GM12873 (cell line): Measurements from ENCODE around the gene IL23R.

Source experiments
- TF ChIP-seq, protein P1 (sequence below): IDR thresholded peaks from 2 replicates; pipeline ENCODE4 v1.5.1; 2012; ENCODE audit warnings: low read depth, mild to moderate bottlenecking, moderate library complexity, low read length, control low read depth; ENCODE audit not compliant: insufficient read depth; ENCODE audit errors: missing control alignments

IL23R gene

DNA sequence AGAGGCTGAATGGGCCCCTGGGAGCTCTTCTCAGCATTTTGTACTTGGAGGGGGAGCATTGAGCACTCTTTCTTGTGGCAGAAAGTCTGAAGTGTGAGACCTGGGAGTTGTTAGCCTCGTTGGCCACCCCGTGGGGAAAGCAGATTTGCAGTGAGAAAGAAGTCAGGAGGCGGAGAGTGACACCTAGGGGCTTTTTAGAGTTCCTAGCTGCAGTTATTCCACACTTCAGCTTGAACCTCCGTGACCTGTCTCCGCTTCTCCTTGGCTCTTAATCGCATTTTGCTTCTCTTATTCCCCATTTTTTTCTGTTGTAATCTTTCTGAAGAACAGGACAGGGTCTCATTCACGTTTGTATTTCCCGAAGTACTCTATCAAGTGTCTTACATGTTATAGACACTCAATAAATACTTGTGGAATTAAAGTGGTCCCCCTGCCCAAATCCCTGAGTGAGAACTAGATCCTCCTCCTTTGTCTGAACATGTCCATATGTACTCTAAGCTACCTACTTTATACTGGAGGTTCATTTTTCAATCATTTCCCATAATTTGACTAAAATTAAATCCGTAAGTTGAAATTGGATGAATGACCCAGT lies 17.0 kb upstream of the IL23R start:
- TF ChIP-seq, protein P1, sequence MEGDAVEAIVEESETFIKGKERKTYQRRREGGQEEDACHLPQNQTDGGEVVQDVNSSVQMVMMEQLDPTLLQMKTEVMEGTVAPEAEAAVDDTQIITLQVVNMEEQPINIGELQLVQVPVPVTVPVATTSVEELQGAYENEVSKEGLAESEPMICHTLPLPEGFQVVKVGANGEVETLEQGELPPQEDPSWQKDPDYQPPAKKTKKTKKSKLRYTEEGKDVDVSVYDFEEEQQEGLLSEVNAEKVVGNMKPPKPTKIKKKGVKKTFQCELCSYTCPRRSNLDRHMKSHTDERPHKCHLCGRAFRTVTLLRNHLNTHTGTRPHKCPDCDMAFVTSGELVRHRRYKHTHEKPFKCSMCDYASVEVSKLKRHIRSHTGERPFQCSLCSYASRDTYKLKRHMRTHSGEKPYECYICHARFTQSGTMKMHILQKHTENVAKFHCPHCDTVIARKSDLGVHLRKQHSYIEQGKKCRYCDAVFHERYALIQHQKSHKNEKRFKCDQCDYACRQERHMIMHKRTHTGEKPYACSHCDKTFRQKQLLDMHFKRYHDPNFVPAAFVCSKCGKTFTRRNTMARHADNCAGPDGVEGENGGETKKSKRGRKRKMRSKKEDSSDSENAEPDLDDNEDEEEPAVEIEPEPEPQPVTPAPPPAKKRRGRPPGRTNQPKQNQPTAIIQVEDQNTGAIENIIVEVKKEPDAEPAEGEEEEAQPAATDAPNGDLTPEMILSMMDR, result peak; percentile 84

DNA sequence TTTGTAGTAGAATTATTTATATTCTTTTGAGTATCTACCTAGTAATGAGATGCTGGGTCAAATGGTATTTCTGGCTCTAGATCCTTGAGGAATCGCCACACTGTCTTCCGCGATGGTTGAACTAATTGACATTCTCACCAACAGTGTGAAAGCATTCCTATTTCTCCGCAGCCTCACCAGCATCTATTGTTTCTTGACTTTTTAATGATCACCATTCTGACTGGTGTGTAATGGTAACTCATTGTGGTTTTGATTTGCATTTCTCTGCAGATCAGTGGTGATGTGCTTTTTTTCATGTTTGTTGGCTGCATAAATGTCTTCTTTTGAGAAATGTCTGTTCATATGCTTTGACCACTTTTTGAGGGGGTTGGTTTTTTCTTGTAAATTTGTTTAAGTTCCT lies 15.3 kb upstream of the IL23R start:
- TF ChIP-seq, protein P1, result no peak

DNA sequence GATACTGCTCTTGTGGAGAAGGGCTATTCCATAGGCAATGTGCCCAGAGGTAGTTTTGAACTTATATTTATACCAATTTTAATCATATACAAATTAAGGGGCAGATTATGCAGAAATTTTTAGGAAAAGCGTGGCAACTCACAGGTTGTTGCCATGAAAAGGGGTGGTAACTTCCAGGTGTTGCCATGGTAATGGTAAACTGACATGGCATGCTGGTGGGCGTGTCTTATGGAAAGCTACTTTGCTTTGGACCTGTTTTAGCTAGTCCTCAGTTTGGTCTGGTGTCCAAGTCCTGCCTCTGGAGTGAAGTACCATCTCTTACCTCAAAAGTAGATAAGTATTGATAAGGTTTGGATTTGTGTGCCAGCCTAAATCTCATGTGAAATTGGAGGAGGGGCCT lies 7.9 kb upstream of the IL23R start:
- TF ChIP-seq, protein P1, result no peak

DNA sequence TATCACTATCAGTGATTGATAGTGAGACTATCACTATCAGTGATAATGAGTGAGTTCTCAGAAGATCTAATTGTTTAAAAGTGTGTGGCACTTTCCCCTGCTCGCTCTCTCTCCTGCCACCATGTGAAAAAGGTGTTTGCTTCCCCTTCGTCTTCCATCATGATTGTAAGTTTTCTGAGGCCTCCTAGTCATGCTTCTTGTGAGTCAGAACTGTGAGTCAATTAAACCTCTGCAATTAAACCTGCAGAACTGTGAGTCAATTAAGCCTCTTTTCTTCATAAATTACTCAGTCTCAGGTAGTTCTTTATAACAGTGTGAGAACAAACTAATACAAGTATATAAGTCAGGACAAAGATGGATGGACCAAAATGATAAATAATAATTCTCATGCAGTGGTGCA lies 7.0 kb upstream of the IL23R start:
- TF ChIP-seq, protein P1, result no peak

DNA sequence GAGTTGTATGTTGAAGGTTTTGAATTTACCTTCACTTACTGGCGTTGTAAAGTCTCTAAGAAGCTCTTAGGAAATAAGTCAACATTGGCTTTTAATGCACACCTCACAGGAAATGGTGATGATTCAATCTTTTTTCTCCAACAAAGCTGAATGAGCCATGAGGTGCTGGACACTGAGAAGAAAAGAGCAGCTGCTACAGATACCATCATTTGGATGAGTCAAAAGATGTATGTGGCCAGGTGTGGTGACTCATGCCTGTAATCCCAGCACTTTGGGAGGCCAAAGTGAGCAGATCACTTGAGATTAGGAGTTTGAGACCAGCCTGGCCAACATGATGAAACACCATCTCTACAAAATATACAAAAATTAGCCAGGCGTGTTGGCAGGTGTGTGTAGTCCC lies 3.3 kb upstream of the IL23R start:
- TF ChIP-seq, protein P1, result no peak

DNA sequence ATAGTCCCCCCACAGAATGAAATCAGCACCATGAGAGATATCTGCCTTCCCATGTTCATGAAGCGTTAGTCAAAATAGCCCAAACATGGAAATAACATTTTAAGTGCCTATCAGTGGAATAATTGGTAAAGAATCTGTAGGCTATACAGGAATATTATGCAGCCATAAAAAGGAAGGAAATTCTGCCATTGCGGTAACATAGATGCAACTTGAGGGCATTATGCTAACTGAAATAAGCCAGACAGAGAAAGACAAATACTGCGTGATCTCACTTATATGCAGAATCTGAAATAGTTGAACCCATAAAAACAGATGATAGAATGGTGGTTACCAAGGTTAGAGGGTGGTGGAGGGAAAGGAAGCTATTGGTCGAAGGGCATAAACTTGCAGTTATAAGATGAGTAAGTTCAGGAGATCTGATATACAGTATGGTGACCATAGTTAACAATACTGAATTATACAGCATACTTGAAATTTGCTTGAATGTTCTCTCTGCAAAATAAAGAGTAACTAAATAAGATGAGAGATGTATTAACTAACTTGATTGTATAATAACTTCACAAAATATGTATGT lies 699 bp upstream of the IL23R start:
- TF ChIP-seq, protein P1, result no peak

DNA sequence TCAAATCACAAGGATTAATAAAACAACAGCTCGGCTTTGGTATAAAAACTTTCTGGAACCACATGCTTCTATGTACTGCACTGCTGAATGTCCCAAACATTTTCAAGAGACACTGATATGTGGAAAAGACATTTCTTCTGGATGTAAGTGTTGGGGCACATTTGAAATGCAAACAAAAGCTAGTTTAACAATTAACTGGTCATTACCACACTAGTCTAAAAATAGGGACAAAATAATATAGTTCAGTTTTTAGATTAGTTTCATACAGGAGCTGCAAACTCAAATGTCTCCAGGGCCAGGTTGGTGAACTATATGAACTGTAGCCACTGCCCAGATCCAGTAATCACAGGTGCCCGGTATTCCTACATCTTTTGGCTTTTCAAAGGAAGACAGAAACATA lies 3.2 kb downstream of the IL23R start:
- TF ChIP-seq, protein P1, result no peak
